GM12891 (cell line): ENCODE measurements around the gene CHURC1.

Source experiments
- DNase-seq: peaks from one replicate; pipeline ENCODE4 v3.0.0; 2011; ENCODE audit warnings: low spot score; ENCODE audit not compliant: insufficient read length
- FAIRE-seq: peaks from 2 replicates; lab custom pipeline; 2011; peaks lifted over from hg19 to GRCh38; lab: Jason Lieb, UNC
- PAX5 ChIP-seq: IDR thresholded peaks from 2 replicates; pipeline ENCODE4 v1.6.1; 2011; ENCODE audit warnings: low read length, moderate library complexity, mild to moderate bottlenecking; ENCODE audit not compliant: insufficient read depth, severe bottlenecking
- POLR2A ChIP-seq: IDR thresholded peaks from 2 replicates; pipeline ENCODE4 v1.6.1; 2011; ENCODE audit warnings: low read depth, low read length, control low read depth
- POLR2AphosphoS5 ChIP-seq: IDR thresholded peaks from 2 replicates; pipeline ENCODE4 v1.6.1; 2011; ENCODE audit warnings: low read depth, low read length, control low read depth
- POU2F2 ChIP-seq: IDR thresholded peaks from 2 replicates; pipeline ENCODE4 v1.6.1; 2011; ENCODE audit warnings: low read depth, mild to moderate bottlenecking, control low read depth, low read length, moderate library complexity
- SPI1 ChIP-seq: IDR thresholded peaks from 2 replicates; pipeline ENCODE4 v1.6.1; 2011; ENCODE audit warnings: low read depth, low read length, control low read depth
- TAF1 ChIP-seq: IDR thresholded peaks from 2 replicates; pipeline ENCODE4 v1.6.1; 2011; ENCODE audit warnings: low read depth, low read length, control low read depth

CHURC1 gene

DNA sequence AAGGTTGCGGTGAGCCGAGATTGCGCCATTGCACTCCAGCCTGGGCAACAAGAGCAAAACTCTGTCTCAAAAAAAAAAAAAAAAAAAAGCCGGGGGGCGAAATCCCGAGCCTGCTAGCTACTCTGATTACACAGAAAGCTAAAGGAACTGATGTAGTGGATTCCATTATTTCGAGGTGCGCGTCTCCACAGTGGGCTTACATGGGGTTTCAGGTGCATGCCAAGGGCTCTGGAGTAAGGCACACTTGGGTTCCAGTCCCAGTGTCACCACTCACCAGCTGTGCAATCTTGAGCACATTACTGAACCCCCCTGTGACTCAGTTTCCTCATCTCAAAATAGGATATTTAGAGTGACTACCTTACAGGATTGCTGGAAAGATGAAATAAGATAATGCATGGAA is 59.6 kb downstream of the CHURC1 start:
- TF ChIP-seq PAX5, result no peak
- TF ChIP-seq SPI1, result no peak
- no peak for TF ChIP-seq TAF1
- TF ChIP-seq POLR2A, result no peak
- TF ChIP-seq POLR2AphosphoS5, result no peak
- no peak for TF ChIP-seq POU2F2
- FAIRE-seq (no peak), DNase-seq (no peak)

DNA sequence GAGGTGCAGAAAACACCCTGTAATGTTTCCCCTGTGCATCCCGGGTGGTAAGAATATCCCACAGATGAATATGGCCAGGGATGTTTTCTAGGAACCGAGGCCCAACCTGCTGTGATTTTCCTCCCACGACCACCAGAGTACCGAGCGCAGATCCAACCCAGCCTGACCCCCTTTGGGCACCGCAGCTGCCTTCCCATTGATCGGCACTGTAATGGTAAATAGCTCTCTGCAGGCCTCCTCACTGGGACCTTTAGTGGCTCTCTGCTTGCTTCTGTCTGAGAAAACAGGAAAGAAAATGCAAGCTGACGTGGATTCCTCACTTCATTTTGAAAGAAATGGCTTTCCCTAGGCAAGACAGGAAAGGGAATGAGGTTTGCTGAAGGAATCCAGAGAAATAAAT is 60.3 kb downstream of the CHURC1 start:
- no peak for FAIRE-seq
- DNase-seq, result no peak
- TF ChIP-seq PAX5 (no peak), TAF1 (no peak), POLR2A (no peak), POU2F2 (no peak), POLR2AphosphoS5 (no peak), SPI1 (no peak)

DNA sequence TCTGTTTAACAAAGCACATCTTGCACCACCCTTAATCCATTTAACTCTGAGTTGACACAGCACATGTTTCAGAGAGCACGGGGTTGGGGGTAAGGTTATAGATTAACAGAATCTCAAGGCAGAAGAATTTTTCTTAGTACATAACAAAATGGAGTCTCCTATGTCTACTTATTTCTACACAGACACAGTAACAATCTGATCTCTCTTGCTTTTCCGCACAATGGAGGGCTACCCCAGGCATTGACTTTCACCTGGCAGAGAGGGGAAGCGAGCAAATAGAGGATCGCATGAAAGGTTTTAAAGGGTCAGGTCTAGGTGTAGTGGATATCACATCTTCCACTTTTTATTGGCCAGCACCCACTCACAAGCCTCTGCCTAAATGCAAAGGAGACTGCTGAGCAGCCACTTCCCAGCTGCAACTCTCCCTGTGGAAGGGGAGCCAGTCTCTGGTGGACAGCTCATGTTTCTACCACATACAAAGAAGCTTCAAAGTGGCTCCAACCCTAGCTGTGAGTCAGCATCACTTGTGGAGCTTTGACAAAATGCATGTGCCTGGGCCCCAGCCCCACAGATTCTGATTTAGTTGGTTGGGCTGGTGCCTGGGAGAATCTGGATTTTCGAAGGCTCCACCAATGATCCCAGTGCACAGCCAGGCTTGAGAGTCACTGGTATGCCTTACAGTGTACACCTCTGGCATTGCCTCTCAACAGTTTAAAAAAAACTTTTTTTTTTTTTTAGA is 65.2 kb downstream of the CHURC1 start:
- no peak for FAIRE-seq
- DNase-seq, result no peak
- TF ChIP-seq TAF1 (no peak), POLR2AphosphoS5 (no peak), POU2F2 (no peak), POLR2A (no peak), SPI1 (no peak), PAX5 (no peak)

DNA sequence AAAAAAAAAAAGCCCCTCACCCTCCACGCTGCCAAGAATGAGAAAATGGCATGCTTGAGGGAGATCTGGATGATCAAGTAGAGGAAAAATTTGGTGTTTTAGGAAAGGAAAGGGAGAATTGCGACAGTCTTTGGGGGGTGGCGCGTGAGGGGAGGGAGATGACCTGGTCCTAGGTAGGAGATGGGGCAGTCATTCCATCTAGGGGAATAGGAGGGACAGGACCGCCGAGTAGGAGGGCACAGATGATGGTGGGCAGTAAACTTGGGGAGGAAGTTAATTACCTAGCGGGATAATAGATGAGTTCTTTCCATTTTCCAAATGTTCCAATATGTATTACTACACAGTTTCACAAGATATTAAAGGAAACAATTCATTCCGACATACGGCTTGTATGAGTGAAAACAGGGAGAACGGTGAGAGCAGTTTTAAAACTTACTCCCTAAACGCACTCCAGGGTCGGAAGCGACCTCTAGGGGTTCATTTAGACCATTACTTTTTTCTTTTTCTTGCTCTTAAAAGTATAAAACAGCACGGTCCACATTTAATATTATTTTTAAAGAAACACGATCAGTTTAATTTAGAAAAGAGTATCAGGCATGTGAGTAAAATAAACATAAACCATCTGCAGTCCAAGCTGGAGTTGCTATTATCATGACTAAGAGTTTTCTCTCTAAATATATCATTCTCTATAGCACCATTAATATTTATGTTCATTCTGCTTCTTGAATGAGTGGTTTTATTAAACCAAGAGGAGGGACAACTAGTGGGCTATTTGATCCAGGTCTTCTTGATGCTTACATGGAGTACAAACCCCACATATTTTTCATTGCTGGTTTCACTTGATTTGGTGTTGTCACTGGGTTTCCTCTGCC is 69.4 kb downstream of the CHURC1 start:
- DNase-seq (no peak), FAIRE-seq (no peak)
- TF ChIP-seq SPI1 (no peak), POLR2AphosphoS5 (no peak), TAF1 (no peak), PAX5 (no peak), POLR2A (no peak), POU2F2 (no peak)
